ENCODE measurements around the gene USH2A.

DNA sequence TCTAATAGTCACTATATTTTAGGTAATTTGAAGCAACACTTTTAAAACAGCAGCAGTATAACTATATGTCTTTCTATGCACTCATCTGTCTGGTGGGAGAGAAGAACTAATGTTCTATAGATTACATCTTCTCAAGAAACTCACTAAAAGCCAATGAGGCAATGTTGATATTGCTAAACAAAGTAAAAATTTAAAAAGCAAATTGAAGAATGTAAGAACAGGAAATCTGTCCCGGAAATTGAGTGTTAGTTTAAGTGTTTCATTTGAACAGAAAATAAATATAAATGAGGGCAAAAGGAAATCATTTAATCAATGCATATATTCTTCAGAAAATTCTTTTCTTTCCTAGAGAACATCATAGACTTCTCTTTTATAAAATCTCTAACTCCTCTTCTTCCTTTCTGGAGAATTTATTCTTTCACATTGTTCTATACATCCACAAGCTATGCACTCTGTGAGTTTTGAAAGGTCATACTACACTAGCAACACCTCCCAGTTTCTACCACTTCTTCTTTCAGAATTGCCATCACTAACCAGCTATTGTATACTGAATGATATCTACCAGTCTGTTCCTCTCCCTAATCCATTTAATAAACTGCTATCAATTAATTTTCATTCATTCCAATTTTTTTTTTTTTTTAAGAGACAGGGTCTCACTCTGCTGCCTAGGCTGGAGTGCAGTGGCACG lies 153.0 kb downstream of the USH2A start:
- no peak for TF ChIP-seq CTCF (IDR thresholded peaks at IDR 0.05)
- no peak for TF ChIP-seq POLR2A (IDR thresholded peaks at IDR 0.05)
- no peak for TF ChIP-seq POLR2AphosphoS5 (IDR thresholded peaks at IDR 0.05)
